ENCODE measurements around the gene ZNF574. TPM values are rescaled to one million over a fixed set of nuclear protein-coding genes. Genes with fewer than 3 reads are reported as not detected.
A peak's percentile ranks its signal among the peaks of the same experiment; 100 is the strongest.

The ZNF574 gene
- total and polyA plus RNA-seq, 9 donors, result 2.4 to 24.6 (median 15.6) TPM

DNA sequence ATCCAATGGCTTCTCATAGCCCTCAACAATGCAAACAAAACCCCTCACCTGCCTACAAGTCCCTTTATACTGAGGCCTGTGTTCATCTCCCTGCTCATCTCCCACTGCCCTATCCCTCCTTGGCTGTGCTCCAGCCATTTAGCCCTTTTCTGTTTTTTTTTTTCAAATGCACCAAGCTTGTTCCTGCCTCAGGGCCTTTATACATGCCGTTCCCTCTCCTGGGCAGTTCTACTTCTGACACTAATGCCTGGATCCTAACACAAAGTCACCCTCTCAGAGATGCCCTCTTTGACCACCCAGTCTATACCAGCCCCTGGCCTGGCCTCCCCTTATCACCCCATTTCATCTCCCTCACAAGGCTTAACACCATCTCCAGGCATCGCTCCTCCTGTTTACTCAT lies 26.9 kb downstream of the ZNF574 start:
- no peak for DNase-seq
- no peaks in the 10 kb centered on the region for H3K27me3 ChIP-seq
- TF ChIP-seq EP300 (IDR thresholded peaks at IDR 0.05), result no peak
- TF ChIP-seq, protein P1, sequence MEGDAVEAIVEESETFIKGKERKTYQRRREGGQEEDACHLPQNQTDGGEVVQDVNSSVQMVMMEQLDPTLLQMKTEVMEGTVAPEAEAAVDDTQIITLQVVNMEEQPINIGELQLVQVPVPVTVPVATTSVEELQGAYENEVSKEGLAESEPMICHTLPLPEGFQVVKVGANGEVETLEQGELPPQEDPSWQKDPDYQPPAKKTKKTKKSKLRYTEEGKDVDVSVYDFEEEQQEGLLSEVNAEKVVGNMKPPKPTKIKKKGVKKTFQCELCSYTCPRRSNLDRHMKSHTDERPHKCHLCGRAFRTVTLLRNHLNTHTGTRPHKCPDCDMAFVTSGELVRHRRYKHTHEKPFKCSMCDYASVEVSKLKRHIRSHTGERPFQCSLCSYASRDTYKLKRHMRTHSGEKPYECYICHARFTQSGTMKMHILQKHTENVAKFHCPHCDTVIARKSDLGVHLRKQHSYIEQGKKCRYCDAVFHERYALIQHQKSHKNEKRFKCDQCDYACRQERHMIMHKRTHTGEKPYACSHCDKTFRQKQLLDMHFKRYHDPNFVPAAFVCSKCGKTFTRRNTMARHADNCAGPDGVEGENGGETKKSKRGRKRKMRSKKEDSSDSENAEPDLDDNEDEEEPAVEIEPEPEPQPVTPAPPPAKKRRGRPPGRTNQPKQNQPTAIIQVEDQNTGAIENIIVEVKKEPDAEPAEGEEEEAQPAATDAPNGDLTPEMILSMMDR (IDR thresholded peaks at IDR 0.05), result no peak
- no peak for TF ChIP-seq POLR2A (IDR thresholded peaks at IDR 0.05)
- H3K36me3 ChIP-seq, result no peaks in the 10 kb centered on the region
- H3K9me3 ChIP-seq, result no peaks in the 10 kb centered on the region
- WGBS, 3 donors, result 89 to 94% (median 90%) methylated on average over 2 of the region's 2 CpGs
- no peaks in the 10 kb centered on the region for H3K4me1 ChIP-seq (ENCODE audit: insufficient read depth)
- intact Hi-C loops (cut with DNase I), result no loop called here
- no peak overlapping the region for H3K27ac ChIP-seq
- H3K4me3 ChIP-seq, result no peak overlapping the region

DNA sequence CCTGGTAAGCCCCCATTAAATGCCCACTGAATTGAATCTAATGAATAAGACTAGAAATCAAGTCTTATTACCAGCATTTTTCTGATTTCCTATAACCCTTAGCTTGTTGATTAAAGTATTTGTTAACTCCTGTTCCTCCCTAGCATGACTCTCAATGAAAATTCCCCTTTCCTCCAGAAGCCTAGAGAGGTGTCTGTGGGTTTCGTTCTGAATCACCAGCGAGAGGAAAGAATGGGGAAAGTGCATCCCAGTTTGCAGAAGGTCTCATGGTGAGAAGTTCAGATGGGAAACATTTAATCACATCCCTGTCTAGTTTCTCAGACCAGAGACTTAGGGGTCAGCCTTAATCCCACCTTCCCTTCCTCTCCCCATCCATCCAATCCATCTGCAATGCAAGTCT lies 29.4 kb downstream of the ZNF574 start:
- Histone ChIP-seq H3K9me3 (no peaks in the 10 kb centered on the region), H3K4me3 (no peak overlapping the region), H3K27ac (no peak overlapping the region), H3K27me3 (no peaks in the 10 kb centered on the region), H3K4me1 (ENCODE audit: insufficient read depth) (peaks cover 4% of the 10 kb centered on the region), H3K36me3 (no peaks in the 10 kb centered on the region)
- intact Hi-C loops (cut with DNase I), result no loop called here
- 74 to 83% (median 82%) methylated on average over 2 of the region's 2 CpGs for WGBS, 3 donors
- no peak for DNase-seq
- no peak for TF ChIP-seq EP300 (IDR thresholded peaks at IDR 0.05)
- TF ChIP-seq POLR2A (IDR thresholded peaks at IDR 0.05), result no peak
- TF ChIP-seq, protein P1 (IDR thresholded peaks at IDR 0.05), result no peak

DNA sequence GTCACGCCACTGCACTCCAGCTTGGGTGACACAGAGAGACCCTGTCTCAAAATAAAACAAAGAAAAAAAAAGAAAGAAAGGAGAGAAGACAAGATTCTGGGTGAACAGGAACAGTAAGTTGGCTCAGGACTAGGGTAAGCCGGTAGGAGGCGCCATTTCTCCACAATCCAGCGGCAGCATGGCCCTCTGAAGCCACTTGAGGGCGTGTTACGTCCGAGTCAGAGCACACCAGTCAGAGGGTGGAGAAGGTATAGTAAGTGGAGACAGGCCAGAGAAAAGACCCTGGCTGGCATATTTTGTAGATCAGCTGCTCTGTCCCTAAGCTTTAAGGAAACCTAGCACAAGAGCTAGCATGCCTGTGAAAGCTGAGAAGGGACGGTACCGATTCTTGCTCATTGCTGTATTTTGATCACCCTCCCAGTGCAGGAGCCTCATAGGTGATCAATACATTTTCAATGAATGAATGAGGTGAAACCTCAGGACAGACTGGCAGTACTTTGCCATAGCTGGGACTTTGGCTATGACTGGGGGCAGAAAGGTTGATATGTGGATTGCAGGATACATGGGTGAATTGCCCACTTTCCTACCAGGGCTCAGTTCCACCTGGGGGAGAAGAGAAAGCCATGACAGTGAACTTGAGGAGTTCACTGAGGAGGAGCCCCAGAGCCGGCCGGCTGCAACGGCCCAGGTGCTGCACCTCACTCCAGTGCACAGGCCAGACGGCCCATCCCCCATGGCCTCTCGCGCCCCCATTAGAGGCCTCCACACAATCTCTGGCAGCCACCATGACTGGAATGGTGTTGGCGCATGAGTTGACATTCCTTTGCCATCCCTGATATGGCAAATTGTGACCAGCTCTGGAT lies 32.8 kb downstream of the ZNF574 start:
- intact Hi-C loops (cut with DNase I), result no loop called here
- DNase-seq, result peak; percentile 30 to 63 (median 46)
- 14 to 25% (median 19%) methylated on average over 16 of the region's 16 CpGs for WGBS, 3 donors
- H3K36me3 ChIP-seq, result no peaks in the 10 kb centered on the region
- peaks cover 4% of the 10 kb centered on the region for H3K4me1 ChIP-seq (ENCODE audit: insufficient read depth)
- no peak overlapping the region for H3K4me3 ChIP-seq
- H3K27me3 ChIP-seq, result no peaks in the 10 kb centered on the region
- TF ChIP-seq EP300 (IDR thresholded peaks at IDR 0.05), result no peak
- TF ChIP-seq, protein P1 (IDR thresholded peaks at IDR 0.05), result peak in 1 of 3 donors; percentile 51
- no peak for TF ChIP-seq POLR2A (IDR thresholded peaks at IDR 0.05)
- no peak overlapping the region for H3K27ac ChIP-seq
- no peaks in the 10 kb centered on the region for H3K9me3 ChIP-seq

DNA sequence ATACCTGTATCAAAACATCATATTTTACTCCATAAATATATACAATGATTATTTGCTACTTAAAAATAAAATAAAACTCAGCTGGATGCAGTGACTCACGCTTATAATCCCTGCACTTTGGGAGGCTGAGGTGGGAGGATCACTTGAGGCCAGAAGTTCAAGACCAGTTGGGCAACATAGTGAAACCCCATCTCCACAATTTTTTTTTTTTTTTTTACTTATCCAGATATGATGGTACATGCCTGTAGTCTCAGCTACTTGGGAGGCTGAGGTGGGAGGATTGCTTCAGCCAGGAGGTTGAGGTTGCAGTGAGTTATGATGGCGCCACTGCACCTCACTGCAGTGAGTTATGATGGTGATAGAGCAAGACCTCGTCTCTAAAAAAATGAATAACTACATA lies 33.9 kb downstream of the ZNF574 start:
- H3K27me3 ChIP-seq, result no peaks in the 10 kb centered on the region
- WGBS, 3 donors, result 41 to 56% (median 48%) methylated on average over 3 of the region's 3 CpGs
- intact Hi-C loops (cut with DNase I), result no loop called here

More for the DNA sequence above, 33.9 kb downstream of the ZNF574 start:
- TF ChIP-seq EP300 (IDR thresholded peaks at IDR 0.05), result no peak
- no peak for TF ChIP-seq POLR2A (IDR thresholded peaks at IDR 0.05)
- TF ChIP-seq, protein P1 (IDR thresholded peaks at IDR 0.05), result no peak
- DNase-seq, result no peak
- Histone ChIP-seq H3K4me3 (no peak overlapping the region), H3K27ac (no peak overlapping the region), H3K9me3 (no peaks in the 10 kb centered on the region), H3K4me1 (ENCODE audit: insufficient read depth) (peaks cover 4% of the 10 kb centered on the region), H3K36me3 (no peaks in the 10 kb centered on the region)

Measured in ovary (tissue), 9 donors.